Activated CD8-positive, alpha-beta T cell treated with anti-CD3 and anti-CD28 coated beads, Interleukin-2, amount 10 ng/mL, durations not matched to agents 7 days and 5 days (primary cell): ENCODE data around the gene HID1. TPM values are rescaled to one million over a fixed set of nuclear protein-coding genes. Genes with fewer than 3 reads are reported as not detected.

Source experiments
- ATAC-seq: fragments of 150-1000 bp; cut with Tn5 transposase; one replicate; pipeline ENCODE4 v1.10.0; 2021; ENCODE audit warnings: moderate library complexity
- CTCF ChIA-PET: fragments of 350-600 bp; sonication (Branson Sonifier 250); formaldehyde crosslinking; loops from one replicate; lab custom pipeline; 2021; ENCODE audit warnings: antibody characterized with exemption; lab: Charles Lee
- POLR2A ChIA-PET: fragments of 350-600 bp; sonication (Branson Sonifier 250); formaldehyde crosslinking; loops from one replicate; lab custom pipeline; 2021; ENCODE audit warnings: antibody characterized with exemption; lab: Charles Lee
- DNase-seq: peaks from one replicate; pipeline ENCODE4 v3.0.0-alpha.2; 2020
- H3K27ac Mint-ChIP-seq: one replicate; pipeline ENCODE4 v1.8.0; 2021; ENCODE audit warnings: mild to moderate bottlenecking, mixed read lengths
- H3K27me3 Mint-ChIP-seq: one replicate; pipeline ENCODE4 v1.8.0; 2021; ENCODE audit warnings: low read depth, mixed read lengths
- H3K36me3 Mint-ChIP-seq: one replicate; pipeline ENCODE4 v1.8.0; 2021; ENCODE audit warnings: low read depth, mixed read lengths
- H3K4me1 Mint-ChIP-seq: one replicate; pipeline ENCODE4 v1.8.0; 2021; ENCODE audit warnings: low read depth, mixed read lengths
- H3K4me3 Mint-ChIP-seq: one replicate; pipeline ENCODE4 v1.8.0; 2021; ENCODE audit warnings: mild to moderate bottlenecking, mixed read lengths
- H3K9me3 Mint-ChIP-seq: one replicate; pipeline ENCODE4 v1.8.0; 2022; ENCODE audit warnings: mixed read lengths; ENCODE audit not compliant: insufficient read depth
- total RNA-seq, 2 experiments: library from RNA; stranded (reverse); gene quantifications; one replicate each; pipeline ENCODE4 v1.2.3, GENCODE V29; 2021

HID1 gene
- total RNA-seq, 2 experiments from 2014 or later: 0.18 to 0.55 TPM

GRCh38 chr17:74957935-74958740 lies 14.4 kb downstream of the HID1 start:
- POLR2A ChIA-PET: no interaction called here
- Mint-ChIP-seq H3K27me3 (peaks cover 2% of the 10 kb centered on the region), H3K4me3 (no peak overlapping the region), H3K9me3 (no peaks in the 10 kb centered on the region), H3K36me3 (no peaks in the 10 kb centered on the region), H3K27ac (peak overlapping the region; percentile 15), H3K4me1 (peaks cover 10% of the 10 kb centered on the region)
- DNase-seq (peak; percentile 85), ATAC-seq (peak; percentile 64)
- CTCF ChIA-PET: interaction anchor here (0.6 to 7.4 kb wide), 26 partner anchors 10 to 313 kb away, joined by 3 to 182 read pairs (median 4); partner anchors contain the start of genes CDR2L, HID1, MIF4GD and MRPL58

GRCh38 chr17:74956093-74956492 lies 16.5 kb downstream of the HID1 start:
- no peaks in the 10 kb centered on the region for H3K9me3 Mint-ChIP-seq
- H3K4me1 Mint-ChIP-seq: peaks cover 7% of the 10 kb centered on the region
- H3K27ac Mint-ChIP-seq: no peak overlapping the region
- DNase-seq (no peak), ATAC-seq (no peak)
- H3K36me3 Mint-ChIP-seq: no peaks in the 10 kb centered on the region
- ChIA-PET POLR2A (no interaction called here), CTCF (interaction anchor here (1.8 to 7.4 kb wide), 5 partner anchors 10 to 299 kb away, joined by 7 to 182 read pairs (median 11); partner anchors contain the start of genes MRPL58, OTOP2 and USH1G)
- H3K27me3 Mint-ChIP-seq: peaks cover 2% of the 10 kb centered on the region
- no peak overlapping the region for H3K4me3 Mint-ChIP-seq

GRCh38 chr17:74954665-74955421 lies 17.7 kb downstream of the HID1 start:
- POLR2A ChIA-PET: no interaction called here

GRCh38 chr17:74954115-74954514 lies 18.4 kb downstream of the HID1 start:
- CTCF ChIA-PET: no interaction called here
- Mint-ChIP-seq H3K27ac (no peak overlapping the region), H3K27me3 (no peaks in the 10 kb centered on the region), H3K36me3 (no peaks in the 10 kb centered on the region), H3K9me3 (no peaks in the 10 kb centered on the region), H3K4me1 (peaks cover 4% of the 10 kb centered on the region), H3K4me3 (no peak overlapping the region)
- ATAC-seq (no peak), DNase-seq (no peak)
- POLR2A ChIA-PET: no interaction called here

More at GRCh38 chr17:74954665-74955421, 17.7 kb downstream of the HID1 start:
- peaks cover 4% of the 10 kb centered on the region for H3K4me1 Mint-ChIP-seq
- H3K36me3 Mint-ChIP-seq: no peaks in the 10 kb centered on the region
- no peaks in the 10 kb centered on the region for H3K9me3 Mint-ChIP-seq
- no peaks in the 10 kb centered on the region for H3K27me3 Mint-ChIP-seq
- H3K27ac Mint-ChIP-seq: no peak overlapping the region
- CTCF ChIA-PET: interaction anchor here (2.5 kb wide), 1 partner anchor 297 kb away, joined by 7 read pairs; no protein-coding TSS in a partner anchor
- no peak overlapping the region for H3K4me3 Mint-ChIP-seq
- ATAC-seq (no peak), DNase-seq (no peak)

GRCh38 chr17:74953134-74953687 lies 19.3 kb downstream of the HID1 start:
- DNase-seq: no peak
- Mint-ChIP-seq H3K9me3 (no peaks in the 10 kb centered on the region), H3K27me3 (no peaks in the 10 kb centered on the region), H3K4me3 (no peak overlapping the region), H3K4me1 (peaks cover 3% of the 10 kb centered on the region), H3K27ac (no peak overlapping the region), H3K36me3 (no peaks in the 10 kb centered on the region)
- CTCF ChIA-PET: interaction anchor here (4.9 kb wide), 1 partner anchor 8 kb away, joined by 31 read pairs; no protein-coding TSS in a partner anchor
- ATAC-seq: no peak
- POLR2A ChIA-PET: interaction anchor here (0.9 kb wide), 1 partner anchor 35 kb away, joined by 3 read pairs; the partner anchor contains the start of gene CDR2L

GRCh38 chr17:74952431-74953133 lies 20.0 kb downstream of the HID1 start:
- ChIA-PET CTCF (interaction anchor here (4.9 kb wide), 1 partner anchor 9 kb away, joined by 31 read pairs; no protein-coding TSS in a partner anchor), POLR2A (no interaction called here)
- Mint-ChIP-seq H3K4me3 (no peak overlapping the region), H3K9me3 (no peaks in the 10 kb centered on the region), H3K36me3 (no peaks in the 10 kb centered on the region), H3K4me1 (no peaks in the 10 kb centered on the region), H3K27me3 (no peaks in the 10 kb centered on the region), H3K27ac (no peak overlapping the region)
- no peak for ATAC-seq
- DNase-seq: no peak

GRCh38 chr17:74951680-74952421 lies 20.7 kb downstream of the HID1 start:
- Mint-ChIP-seq H3K36me3 (no peaks in the 10 kb centered on the region), H3K27ac (no peak overlapping the region), H3K9me3 (no peaks in the 10 kb centered on the region), H3K27me3 (no peaks in the 10 kb centered on the region), H3K4me3 (no peak overlapping the region), H3K4me1 (no peaks in the 10 kb centered on the region)
- DNase-seq (no peak), ATAC-seq (no peak)
- ChIA-PET CTCF (interaction anchor here (0.6 to 4.9 kb wide), 2 partner anchors 9 to 250 kb away, joined by 3 to 31 read pairs; no protein-coding TSS in a partner anchor), POLR2A (no interaction called here)

- Mint-ChIP-seq H3K9me3 (no peaks in the 10 kb centered on the region), H3K27me3 (no peaks in the 10 kb centered on the region), H3K27ac (no peak overlapping the region), H3K4me3 (no peak overlapping the region), H3K4me1 (no peaks in the 10 kb centered on the region), H3K36me3 (no peaks in the 10 kb centered on the region)
- ChIA-PET POLR2A (no interaction called here), CTCF (interaction anchor here (4.9 kb wide), 1 partner anchor 10 kb away, joined by 31 read pairs; no protein-coding TSS in a partner anchor)
- ATAC-seq (no peak), DNase-seq (no peak)
Measured at GRCh38 chr17:74951065-74951464, 21.5 kb downstream of the HID1 start.

GRCh38 chr17:74950207-74950606 lies 22.4 kb downstream of the HID1 start:
- peak; percentile 20 for ATAC-seq
- CTCF ChIA-PET: interaction anchor here (4.9 kb wide), 1 partner anchor 11 kb away, joined by 31 read pairs; no protein-coding TSS in a partner anchor

GRCh38 chr17:74949455-74950115 lies 23.0 kb downstream of the HID1 start:
- Mint-ChIP-seq H3K27ac (no peak overlapping the region), H3K4me3 (no peak overlapping the region), H3K27me3 (peaks cover 3% of the 10 kb centered on the region), H3K36me3 (no peaks in the 10 kb centered on the region), H3K4me1 (no peaks in the 10 kb centered on the region), H3K9me3 (no peaks in the 10 kb centered on the region)
- POLR2A ChIA-PET: no interaction called here
- DNase-seq (no peak), ATAC-seq (peak; percentile 8)
- CTCF ChIA-PET: interaction anchor here (4.9 kb wide), 1 partner anchor 12 kb away, joined by 31 read pairs; no protein-coding TSS in a partner anchor

More at GRCh38 chr17:74950207-74950606, 22.4 kb downstream of the HID1 start:
- no peaks in the 10 kb centered on the region for H3K4me1 Mint-ChIP-seq
- H3K27me3 Mint-ChIP-seq: peaks cover under 1% of the 10 kb centered on the region
- POLR2A ChIA-PET: no interaction called here
- H3K36me3 Mint-ChIP-seq: no peaks in the 10 kb centered on the region
- H3K27ac Mint-ChIP-seq: no peak overlapping the region
- no peak overlapping the region for H3K4me3 Mint-ChIP-seq
- no peak for DNase-seq
- H3K9me3 Mint-ChIP-seq: no peaks in the 10 kb centered on the region
